GM19238 (cell line): ENCODE measurements around the gene SPDEF.

Experiments
- DNase-seq: peaks from one replicate; pipeline ENCODE4 v3.0.0; 2011; ENCODE audit warnings: low spot score; ENCODE audit not compliant: insufficient read length

SPDEF gene

GRCh38 chr6:34546551-34547321 lies 9.4 kb downstream of the SPDEF start:
- DNase-seq = no peak

DNA sequence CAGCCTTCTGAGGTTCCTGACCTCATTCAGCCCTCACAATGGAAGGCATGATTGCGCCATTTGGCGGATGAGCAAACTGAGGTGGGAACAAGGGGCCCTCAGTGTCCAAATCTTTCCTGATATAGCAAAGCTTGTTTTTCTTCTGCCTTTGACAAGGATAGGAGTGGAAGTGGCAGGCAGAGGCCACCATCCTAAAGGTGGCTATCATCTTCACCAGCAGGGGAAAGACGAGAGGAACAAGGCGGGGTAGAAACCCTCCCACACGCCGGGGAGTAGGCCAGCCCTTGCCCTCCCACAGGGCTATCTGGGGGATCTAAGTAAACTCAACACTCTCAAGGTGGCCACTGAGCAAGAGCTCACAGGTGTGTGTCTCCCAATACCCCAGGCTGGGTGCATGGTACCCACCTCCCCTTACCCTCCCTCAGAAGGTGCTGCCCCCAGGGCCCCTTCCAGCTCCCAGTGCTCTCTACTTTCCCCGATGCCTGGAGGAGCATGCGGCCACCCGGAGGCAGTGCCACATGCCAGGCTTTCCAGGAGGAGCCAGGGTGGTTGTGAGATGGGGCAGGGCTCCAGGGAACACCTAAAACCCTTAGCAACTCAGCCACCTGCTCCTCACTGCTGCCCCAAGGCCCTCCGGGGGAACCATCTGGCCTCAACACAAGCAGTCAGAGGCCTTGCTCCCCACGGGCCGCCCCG lies 11.2 kb downstream of the SPDEF start:
- DNase-seq = no peak

- DNase-seq = no peak
Measured at GRCh38 chr6:34544052-34544604, 12.0 kb downstream of the SPDEF start.

DNA sequence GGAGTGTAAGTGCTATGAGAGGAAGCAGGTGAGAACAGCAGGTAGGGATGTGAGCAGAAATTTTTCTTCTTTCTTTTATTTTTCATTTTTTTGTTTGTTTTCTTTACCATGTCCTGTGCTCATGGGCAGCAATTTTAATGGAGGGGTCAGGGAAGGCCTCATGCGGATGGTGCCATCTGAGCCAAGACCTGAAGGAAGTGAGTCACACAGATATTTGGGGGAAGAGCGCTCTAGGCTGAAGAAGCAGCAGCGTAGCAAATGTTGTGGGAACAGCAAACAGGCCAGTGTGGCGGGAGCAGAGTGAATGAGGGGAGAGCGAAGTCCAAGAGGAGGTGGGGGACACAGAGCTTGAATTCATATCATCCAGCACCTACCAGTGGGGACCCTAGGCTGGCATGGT lies 12.7 kb downstream of the SPDEF start:
- DNase-seq = no peak

- no peak for DNase-seq
Measured at GRCh38 chr6:34540841-34541240, 15.3 kb downstream of the SPDEF start.

- DNase-seq = no peak
Measured at GRCh38 chr6:34540222-34540621, 15.9 kb downstream of the SPDEF start.

DNA sequence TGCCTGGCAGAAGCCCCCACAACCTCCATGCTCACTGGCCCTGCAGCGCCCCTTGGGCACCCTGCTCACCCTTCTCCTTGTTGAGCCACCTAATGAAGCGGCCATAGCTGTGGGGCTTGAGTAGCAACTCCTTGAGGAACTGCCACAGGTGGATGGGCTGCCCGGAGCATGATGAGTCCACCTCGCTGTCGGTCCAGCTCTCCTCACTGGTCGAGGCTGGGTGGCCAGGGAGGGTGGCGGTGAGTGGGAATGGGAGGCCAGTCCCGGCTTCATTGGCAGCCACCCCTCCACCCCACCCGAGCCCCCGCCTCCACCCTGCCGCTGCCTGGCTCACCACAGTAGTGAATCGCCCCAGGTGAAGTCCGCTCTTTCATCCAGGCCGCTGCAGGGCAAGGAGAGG lies 16.9 kb downstream of the SPDEF start:
- no peak for DNase-seq

- DNase-seq = no peak
Measured at GRCh38 chr6:34538581-34538980, 17.5 kb downstream of the SPDEF start.

DNA sequence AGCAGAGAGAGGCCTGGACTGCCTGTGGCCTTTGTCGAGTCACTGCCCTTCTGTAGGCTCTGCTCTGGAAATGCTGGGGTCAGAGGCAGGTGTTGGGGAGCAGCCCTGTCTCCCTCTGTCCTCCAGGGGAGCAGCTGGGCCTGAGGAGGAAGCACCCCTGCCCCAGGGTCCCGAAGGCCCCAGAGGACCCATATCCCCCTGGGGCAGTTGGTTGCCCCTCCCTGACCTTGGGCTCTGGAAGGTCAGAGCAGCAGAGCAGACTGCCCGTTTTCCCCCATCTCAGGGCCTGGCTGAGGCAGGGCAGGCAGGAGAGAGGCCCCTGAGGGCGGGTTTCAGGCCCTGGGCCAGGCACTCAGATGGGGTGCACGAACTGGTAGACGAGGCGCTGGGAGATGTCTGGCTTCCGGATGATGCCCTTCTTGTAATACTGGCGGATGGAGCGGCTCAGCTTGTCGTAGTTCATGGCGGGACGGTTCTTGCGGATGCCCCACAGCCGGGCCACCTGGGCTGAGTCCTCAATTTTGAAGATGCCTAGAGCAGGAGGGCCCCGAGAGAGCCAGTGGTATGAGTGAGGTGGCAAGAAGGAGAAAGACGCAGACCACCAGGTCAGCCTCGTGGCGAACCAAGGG lies 18.1 kb downstream of the SPDEF start:
- DNase-seq = no peak

DNA sequence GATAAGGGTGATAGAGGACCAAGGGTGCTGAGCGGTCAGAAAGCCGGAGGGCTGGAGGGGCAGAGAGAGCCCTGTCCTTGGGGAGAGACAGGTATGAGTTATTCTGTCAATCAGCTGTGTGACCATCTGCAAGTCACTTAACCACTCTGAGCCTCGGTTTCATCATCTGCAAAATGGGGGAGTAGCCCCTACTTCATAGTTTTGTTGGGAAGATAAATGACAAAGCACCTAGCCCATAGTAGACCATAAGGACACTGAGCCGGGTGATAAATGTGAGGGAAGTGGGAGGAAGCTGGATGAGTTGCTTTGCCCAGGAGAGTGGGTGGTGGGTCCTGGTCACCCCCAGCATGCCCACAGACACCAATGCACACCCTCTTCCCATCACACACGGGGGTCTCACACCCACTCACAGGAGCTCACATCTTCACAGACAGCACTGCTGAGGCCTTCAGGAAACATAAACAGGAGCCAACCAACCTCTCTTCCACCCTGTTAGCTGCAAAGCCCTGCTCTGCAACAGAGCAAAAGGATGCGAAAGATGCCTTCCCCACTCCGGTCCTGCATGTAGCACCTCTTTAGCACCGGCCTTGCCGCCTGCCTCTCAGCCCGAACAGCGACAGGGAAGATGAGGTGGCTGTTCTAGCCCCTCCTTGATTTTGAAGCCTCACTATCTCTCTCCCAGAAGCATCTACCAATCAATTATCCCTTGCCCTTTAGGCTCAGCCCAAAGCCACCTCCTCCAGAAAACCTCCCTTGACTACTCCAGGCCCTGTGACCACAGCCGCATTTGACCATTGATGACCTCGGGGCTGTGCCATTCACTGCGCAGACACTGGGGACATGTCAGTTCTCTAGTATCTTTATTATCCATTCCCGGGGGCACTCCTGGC lies 18.9 kb downstream of the SPDEF start:
- DNase-seq = no peak

DNA sequence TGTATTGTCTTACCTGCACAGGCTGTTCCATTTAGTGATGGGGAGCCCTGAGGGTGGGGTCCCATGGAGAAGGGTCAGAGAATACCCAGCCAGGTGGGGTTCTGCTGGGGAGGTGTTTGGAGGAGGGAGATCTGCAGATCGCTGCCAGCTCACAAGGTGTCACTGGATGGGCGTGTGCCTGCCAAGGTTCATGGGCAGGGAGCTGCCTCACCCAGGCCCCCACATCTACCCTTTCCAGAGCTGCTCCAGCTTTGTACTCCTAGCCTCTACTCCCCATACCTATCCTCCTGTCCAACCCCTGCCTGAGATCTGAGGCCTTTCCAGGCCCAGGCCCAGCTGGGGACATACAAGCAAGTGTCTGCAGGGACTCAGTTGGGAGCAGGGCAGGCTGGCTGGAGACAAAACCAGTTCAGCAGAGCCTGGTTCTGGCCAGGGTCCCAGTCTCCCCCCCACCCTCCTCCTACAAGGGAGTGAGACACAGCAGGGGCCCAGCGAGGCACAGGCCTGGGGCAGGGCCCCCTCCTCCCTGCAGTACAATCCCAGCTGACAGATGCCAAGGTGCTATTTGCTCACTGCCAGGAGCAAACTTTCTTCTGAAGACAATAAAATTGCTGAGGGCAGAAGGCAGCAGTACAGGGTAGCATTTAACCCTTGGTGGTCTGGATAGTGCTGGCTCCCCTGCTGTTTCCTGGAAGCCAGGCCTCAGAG lies 19.7 kb downstream of the SPDEF start:
- no peak for DNase-seq

DNA sequence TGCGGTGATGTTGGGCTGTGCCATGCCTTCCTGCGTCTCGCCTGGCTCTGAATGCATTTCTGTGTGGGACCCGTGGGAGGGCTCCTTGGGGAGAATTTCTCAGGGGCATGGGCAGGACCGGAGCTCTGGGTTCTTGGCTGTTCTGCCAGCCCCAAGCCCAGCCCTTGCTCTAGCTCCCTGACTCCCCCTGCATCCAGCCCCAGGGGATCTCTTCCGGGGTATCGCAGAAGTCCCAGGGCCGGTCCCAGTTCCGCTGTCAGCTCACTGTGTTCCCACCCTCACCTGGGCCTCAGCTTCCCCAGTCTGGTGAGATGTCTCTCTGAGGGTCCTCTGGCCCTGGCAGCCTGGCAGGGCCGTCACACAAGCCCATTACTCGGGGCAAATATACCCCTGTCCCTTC lies 20.5 kb downstream of the SPDEF start:
- DNase-seq = no peak

GRCh38 chr6:34535199-34535598 lies 20.9 kb downstream of the SPDEF start:
- DNase-seq = no peak

- DNase-seq = no peak
Measured at GRCh38 chr6:34534656-34535055, 21.5 kb downstream of the SPDEF start.

DNA sequence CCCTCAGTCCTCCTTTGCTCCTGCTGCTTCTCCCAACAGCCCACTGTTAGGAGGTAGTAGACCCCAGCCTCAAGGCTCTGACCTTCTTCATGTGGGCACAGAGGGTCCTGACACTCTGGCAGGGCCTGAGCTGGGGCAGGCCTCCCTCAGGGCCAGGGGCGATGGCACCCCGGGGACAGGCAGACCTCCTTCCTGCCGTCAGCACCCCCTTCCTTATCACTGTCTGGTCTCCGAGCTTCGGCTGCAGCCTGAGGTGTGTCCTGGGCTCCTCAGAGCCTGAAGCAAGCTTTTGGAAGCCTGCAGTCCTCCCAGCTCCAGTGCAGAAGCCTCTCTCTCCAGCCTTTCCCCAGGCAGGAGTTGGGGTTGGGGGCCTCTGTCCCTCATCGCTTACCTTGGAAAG lies 22.0 kb downstream of the SPDEF start:
- DNase-seq = no peak

DNA sequence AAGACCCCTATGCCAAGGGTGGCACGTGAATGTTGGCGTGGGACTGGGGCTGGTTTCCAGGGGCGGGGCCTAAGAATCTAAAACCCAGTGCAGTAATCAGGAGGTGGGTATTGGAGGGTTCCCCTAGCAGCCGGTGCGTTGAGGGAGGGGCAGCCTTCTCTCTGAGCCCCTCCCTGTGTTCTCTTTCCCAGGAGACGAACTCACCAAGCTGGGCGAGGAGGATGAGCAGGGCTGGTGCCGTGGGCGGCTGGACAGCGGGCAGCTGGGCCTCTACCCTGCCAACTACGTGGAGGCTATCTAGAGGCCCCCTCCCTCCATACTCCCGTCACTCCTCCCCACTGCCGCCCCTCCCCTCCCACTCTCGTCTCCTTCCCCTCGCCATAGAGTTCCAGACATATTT lies 23.9 kb downstream of the SPDEF start:
- DNase-seq = no peak

GRCh38 chr6:34531580-34532201 lies 24.4 kb downstream of the SPDEF start:
- peak; percentile 29 for DNase-seq

DNA sequence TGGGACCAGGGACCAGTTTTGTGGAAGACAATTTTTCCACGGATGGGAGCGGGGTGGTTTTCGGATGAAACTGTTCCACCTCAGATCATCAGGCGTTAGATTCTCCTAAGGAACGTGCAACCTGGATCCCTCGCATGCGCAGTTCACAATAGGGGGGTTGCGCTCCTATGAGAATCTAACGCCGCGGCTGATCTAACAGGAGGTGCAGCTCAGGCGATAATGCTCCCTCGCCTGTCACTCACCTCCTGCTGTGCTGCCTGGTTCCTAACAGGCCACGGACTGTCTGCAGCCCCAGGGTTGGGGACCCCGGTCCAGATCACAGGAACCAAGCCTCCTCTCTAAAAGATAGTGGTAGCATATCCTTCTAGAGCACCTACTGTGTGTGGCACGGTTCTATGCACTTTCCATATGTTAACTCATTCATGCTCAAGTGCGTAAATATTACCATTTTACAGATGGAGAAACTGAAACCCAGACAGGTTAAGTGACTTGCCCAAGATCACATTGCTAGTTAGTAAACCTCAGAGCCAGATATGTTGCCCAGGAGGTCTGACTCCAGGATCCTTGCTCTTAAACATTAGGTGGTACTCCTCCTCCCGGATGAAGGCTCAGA lies 25.3 kb downstream of the SPDEF start:
- DNase-seq = no peak

DNA sequence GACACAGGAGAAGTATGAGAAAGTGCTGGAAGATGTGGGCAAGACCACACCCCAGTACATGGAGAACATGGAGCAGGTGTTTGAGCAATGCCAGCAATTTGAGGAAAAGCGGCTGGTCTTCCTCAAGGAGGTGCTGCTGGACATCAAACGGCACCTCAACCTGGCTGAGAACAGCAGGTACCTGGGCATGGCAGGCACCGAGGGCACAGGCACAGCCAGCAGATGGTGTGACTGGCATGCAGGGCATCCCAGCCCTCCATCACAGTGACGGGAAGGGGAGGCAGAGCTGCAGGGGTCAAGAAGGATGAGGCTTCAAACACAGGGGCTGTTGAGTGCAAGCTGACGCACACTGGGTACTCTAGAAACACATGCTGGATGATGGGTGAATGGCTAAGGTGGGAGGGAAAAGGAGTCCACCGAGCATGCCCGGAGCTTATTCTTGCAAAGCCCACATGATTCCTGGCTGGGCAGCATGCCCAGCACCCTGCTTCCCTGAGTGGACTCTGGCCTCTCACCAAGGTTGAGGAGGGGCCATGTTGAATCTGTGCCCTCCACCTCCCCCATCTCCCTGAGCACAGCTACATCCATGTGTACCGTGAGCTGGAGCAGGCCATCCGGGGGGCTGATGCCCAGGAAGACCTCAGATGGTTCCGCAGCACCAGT lies 26.3 kb downstream of the SPDEF start:
- no peak for DNase-seq
